GM12864 (cell line): ENCODE results near the gene HDAC9.

ENCODE experiments used
- DNase-seq: peaks from one replicate; pipeline ENCODE4 v3.0.0-alpha.2; 2011; ENCODE audit warnings: low read depth
- H3K4me3 ChIP-seq: 2 replicates; pipeline ENCODE4 v1.5.1; 2011; ENCODE audit warnings: mild to moderate bottlenecking, low read depth, low read length, control low read depth
- TF ChIP-seq, protein P1 (sequence below): IDR thresholded peaks from 2 replicates; pipeline ENCODE4 v1.5.1; 2011; ENCODE audit warnings: low read depth, mild to moderate bottlenecking, moderate library complexity, low read length, control low read depth, inconsistent platforms; ENCODE audit errors: missing control alignments

HDAC9 gene

DNA sequence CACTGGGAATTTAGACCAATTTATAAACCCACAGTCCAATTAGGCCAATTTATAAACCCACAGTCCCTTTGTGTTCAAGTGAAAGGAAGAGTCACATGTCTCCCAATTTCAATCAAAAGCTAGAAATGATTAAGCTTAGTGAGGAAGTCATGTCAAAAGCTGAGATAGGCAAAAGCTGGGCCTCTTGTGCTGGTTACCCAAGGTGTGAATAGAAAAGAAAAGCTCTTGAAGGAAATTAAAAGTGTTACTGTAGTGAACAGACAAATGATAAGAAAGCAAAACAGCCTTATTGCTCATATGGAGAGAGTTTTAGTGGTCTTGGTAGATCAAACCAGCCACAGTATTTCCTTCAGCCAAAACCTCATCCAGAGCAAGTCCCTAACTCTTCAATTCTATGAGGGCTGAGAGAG, 245.0 kb downstream of the HDAC9 start:
- DNase-seq = no peak
- TF ChIP-seq, protein P1, sequence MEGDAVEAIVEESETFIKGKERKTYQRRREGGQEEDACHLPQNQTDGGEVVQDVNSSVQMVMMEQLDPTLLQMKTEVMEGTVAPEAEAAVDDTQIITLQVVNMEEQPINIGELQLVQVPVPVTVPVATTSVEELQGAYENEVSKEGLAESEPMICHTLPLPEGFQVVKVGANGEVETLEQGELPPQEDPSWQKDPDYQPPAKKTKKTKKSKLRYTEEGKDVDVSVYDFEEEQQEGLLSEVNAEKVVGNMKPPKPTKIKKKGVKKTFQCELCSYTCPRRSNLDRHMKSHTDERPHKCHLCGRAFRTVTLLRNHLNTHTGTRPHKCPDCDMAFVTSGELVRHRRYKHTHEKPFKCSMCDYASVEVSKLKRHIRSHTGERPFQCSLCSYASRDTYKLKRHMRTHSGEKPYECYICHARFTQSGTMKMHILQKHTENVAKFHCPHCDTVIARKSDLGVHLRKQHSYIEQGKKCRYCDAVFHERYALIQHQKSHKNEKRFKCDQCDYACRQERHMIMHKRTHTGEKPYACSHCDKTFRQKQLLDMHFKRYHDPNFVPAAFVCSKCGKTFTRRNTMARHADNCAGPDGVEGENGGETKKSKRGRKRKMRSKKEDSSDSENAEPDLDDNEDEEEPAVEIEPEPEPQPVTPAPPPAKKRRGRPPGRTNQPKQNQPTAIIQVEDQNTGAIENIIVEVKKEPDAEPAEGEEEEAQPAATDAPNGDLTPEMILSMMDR = no peak
- no peak overlapping the region for H3K4me3 ChIP-seq

DNA sequence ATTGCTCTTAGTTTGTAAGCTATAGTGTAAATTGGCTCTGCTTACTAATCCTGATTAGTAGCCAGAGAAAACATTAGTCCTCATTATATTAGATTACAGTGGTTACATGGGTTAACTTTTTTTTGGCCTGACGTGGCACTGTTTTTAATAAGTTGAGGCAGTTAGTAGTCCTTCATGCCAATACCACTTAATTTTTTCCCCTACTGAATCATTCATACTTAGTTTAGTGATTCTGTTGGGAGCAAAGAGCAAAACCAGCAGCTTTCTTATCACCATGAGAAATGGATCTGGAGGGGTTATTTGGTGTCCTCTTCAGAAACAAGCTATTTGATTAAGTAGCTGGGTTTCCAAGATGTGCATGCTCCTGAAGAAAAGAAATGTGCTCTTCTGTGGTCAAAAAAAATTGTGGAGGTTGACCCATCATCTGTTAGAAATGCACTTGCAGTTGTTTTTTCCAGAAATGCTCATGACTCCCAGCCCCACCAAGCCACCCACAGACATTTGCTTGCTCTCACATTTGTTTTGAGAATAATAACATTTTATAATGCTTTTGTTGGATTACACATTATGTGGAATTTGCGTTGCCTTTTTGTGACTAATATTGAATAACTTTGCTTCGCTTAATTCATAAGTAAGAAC, 258.5 kb downstream of the HDAC9 start:
- no peak overlapping the region for H3K4me3 ChIP-seq
- TF ChIP-seq, protein P1 = no peak
- DNase-seq = no peak

DNA sequence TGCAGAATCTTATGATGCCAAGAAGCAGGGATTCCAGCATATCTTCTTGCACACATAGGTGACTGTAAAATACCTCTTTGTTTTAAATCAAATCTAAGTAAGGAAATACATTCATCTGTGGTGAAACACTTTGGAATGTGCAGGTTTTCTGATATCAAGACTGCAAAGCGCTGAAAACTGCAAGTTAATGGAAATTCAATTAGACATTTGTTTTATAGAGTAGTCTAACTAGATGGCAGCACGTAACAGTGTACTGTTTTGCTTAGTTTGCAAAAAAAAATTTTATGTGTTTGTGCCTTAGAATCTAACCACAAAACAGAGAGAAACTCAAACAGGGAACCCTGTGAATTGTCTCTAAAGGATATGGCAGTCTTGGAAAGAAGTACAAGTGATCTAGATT, 259.2 kb downstream of the HDAC9 start:
- no peak overlapping the region for H3K4me3 ChIP-seq
- no peak for DNase-seq
- TF ChIP-seq, protein P1 = no peak

DNA sequence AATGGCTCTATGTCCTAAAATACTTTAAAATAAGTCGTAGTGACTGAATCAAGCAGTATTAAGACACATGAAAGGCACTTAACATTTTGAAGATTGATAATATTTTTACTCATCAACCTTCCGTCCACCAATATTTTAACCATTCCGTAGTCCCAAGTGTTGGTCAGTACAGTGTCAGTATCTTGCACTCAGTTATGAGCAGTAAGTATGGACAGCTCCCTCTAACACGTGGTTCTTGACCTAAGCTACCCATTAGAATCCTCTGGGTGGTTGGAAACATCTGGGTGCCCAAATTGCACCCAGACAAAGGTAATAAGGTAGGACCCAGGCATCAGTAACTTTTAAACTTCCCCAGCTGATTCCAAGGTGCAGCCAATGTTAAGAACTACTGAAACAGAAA, 260.2 kb downstream of the HDAC9 start:
- no peak overlapping the region for H3K4me3 ChIP-seq
- DNase-seq = no peak
- TF ChIP-seq, protein P1 = no peak

DNA sequence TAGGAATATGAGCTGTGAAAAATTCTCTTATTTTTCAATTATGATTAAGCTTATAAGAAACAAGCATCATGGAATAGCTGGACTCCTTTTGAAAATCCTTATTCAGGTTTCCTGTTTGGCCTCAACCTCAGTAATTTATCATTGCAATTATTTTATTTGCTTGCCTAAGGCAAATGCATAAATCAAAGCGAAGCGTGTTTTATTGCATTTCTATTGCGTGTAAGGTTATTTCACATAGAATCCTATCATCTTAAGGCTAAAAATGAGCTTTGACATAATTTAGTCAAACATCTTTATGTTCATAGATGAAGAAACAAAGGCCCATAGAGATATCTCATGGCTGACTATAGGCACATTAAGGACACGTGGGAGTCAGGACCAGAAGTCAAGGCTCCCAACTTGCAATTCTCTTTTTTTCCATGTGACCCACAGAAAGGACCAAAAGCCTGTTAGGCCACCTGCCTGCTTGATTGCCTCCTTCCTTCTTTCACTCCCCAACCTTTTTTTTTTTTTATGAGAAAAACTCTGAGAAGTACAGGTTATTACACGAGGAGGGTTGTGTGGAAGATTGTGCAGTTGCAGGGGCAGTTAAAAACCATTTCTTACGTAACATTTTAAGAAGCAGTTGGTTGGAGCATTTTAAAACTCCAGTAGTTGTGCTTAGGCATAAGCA, 261.0 kb downstream of the HDAC9 start:
- H3K4me3 ChIP-seq = no peak overlapping the region
- no peak for DNase-seq
- TF ChIP-seq, protein P1 = no peak

DNA sequence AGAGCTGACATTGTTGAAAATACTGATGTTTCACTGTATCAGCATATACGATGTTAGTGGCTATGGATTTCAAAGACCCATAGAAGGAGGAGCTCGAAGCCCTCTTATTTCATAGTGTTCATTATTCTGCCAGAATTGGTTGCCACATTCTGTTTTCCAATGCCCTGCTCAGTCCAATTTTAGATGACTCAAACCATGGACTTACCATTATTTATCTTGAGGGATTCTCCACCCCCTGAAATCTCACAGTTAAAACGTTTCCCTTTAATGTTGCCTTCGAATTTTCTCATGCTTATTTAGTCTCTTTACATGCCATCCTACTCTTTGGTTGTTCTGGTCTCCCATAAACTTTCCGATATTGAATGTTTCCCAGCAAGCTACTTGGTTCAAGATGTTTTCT, 264.5 kb downstream of the HDAC9 start:
- TF ChIP-seq, protein P1 = no peak
- DNase-seq = no peak
- no peak overlapping the region for H3K4me3 ChIP-seq
